ENCODE measurements around the gene RNF222. TPM values are rescaled to one million over a fixed set of nuclear protein-coding genes. Genes with fewer than 3 reads are reported as not detected.

RNF222 gene
- total RNA-seq, 2 experiments from 2014 or later: 0.24 to 0.29 TPM

- DNase-seq (no peak), ATAC-seq (no peak)
- no peaks in the 10 kb centered on the region for H3K36me3 Mint-ChIP-seq (ENCODE audit: low read depth)
- H3K4me3 Mint-ChIP-seq: no peak overlapping the region
- peaks cover 4% of the 10 kb centered on the region for H3K4me1 Mint-ChIP-seq (ENCODE audit: low read depth)
- H3K27ac Mint-ChIP-seq: no peak overlapping the region
- peaks cover 4% of the 10 kb centered on the region for H3K27me3 Mint-ChIP-seq (ENCODE audit: low read depth)
- POLR2A ChIA-PET: interaction anchor here (0.6 kb wide), 1 partner anchor 184 kb away, joined by 3 read pairs; no protein-coding TSS in a partner anchor
- H3K9me3 Mint-ChIP-seq (ENCODE audit: insufficient read depth): no peaks in the 10 kb centered on the region
- CTCF ChIA-PET: interaction anchor here (1.0 to 1.9 kb wide), 3 partner anchors 21 to 316 kb away, joined by 3 to 6 read pairs (median 5); no protein-coding TSS in a partner anchor
These were observed 33.3 kb upstream of the RNF222 start for GRCh38 chr17:8430966-8431365.

- Mint-ChIP-seq H3K27ac (no peak overlapping the region), H3K36me3 (ENCODE audit: low read depth) (no peaks in the 10 kb centered on the region), H3K4me3 (no peak overlapping the region), H3K9me3 (ENCODE audit: insufficient read depth) (no peaks in the 10 kb centered on the region), H3K4me1 (ENCODE audit: low read depth) (no peaks in the 10 kb centered on the region), H3K27me3 (ENCODE audit: low read depth) (peaks cover 15% of the 10 kb centered on the region)
- no peak for ATAC-seq
- DNase-seq: no peak
- ChIA-PET POLR2A (no interaction called here), CTCF (interaction anchor here (3.8 kb wide), 1 partner anchor 17 kb away, joined by 14 read pairs; no protein-coding TSS in a partner anchor)
These were observed 29.2 kb upstream of the RNF222 start for GRCh38 chr17:8426802-8427201.

GRCh38 chr17:8426094-8426720 is 28.6 kb upstream of the RNF222 start:
- ChIA-PET POLR2A (no interaction called here), CTCF (interaction anchor here (3.8 kb wide), 1 partner anchor 16 kb away, joined by 14 read pairs; no protein-coding TSS in a partner anchor)
- Mint-ChIP-seq H3K4me3 (no peak overlapping the region), H3K27me3 (ENCODE audit: low read depth) (peaks cover 17% of the 10 kb centered on the region), H3K4me1 (ENCODE audit: low read depth) (no peaks in the 10 kb centered on the region), H3K27ac (no peak overlapping the region), H3K36me3 (ENCODE audit: low read depth) (no peaks in the 10 kb centered on the region), H3K9me3 (ENCODE audit: insufficient read depth) (no peaks in the 10 kb centered on the region)
- ATAC-seq (no peak), DNase-seq (no peak)

- CTCF ChIA-PET: interaction anchor here (4.5 kb wide), 1 partner anchor 11 kb away, joined by 36 read pairs; no protein-coding TSS in a partner anchor
- Mint-ChIP-seq H3K36me3 (ENCODE audit: low read depth) (no peaks in the 10 kb centered on the region), H3K4me3 (no peak overlapping the region), H3K9me3 (ENCODE audit: insufficient read depth) (no peaks in the 10 kb centered on the region), H3K27ac (no peak overlapping the region), H3K27me3 (ENCODE audit: low read depth) (peaks cover 41% of the 10 kb centered on the region), H3K4me1 (ENCODE audit: low read depth) (no peaks in the 10 kb centered on the region)
- no peak for ATAC-seq
- POLR2A ChIA-PET: no interaction called here
- DNase-seq: no peak
These were observed 23.9 kb upstream of the RNF222 start for GRCh38 chr17:8421571-8421970.

DNA sequence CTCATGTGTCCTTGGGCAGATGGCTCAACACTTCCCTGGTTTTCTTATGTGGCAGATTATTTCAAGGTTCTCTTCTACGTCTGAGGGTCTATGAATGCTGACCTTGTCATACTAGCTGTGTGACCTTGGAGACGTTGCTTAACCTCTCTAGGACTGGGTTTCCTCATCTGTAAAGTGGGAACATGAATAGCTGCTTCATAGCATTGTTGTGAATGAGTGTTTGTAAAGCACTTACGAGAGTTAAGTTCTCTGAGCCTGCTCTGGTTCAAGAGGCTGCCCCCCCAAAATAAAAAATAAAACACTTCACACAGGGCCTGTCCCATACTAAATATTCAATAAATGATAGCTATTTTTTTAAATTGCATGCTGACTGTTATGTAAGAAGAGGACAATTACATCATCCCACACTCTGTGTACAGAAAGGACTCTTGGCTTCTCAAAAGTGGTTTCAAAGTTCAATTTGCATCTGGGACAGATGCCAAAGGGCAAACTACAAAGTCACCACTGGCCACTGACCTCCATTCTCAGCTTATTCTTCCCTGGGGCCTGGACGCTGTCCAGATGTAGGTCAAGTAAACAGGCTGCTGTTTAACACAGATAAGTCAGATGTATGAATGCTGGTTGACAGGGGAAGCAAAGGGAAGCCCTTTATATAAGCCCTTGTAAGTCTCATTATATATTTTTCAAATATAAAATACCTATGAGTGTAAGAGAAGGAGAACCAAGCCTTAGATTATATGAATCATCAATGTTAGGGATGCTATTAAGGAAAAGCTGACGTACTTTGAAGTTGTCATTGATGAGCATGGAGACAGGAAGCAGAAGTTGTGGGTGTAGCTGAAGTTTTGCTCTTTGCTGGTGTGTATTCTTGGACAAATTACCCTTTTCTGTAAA is 22.7 kb upstream of the RNF222 start:
- Mint-ChIP-seq H3K4me3 (no peak overlapping the region), H3K27ac (no peak overlapping the region), H3K27me3 (ENCODE audit: low read depth) (peaks cover 49% of the 10 kb centered on the region), H3K9me3 (ENCODE audit: insufficient read depth) (no peaks in the 10 kb centered on the region), H3K4me1 (ENCODE audit: low read depth) (no peaks in the 10 kb centered on the region), H3K36me3 (ENCODE audit: low read depth) (no peaks in the 10 kb centered on the region)
- ChIA-PET CTCF (interaction anchor here (4.5 kb wide), 1 partner anchor 10 kb away, joined by 36 read pairs; no protein-coding TSS in a partner anchor), POLR2A (interaction anchor here (0.9 kb wide), 1 partner anchor 10 kb away, joined by 3 read pairs; no protein-coding TSS in a partner anchor)
- DNase-seq (no peak), ATAC-seq (no peak)

DNA sequence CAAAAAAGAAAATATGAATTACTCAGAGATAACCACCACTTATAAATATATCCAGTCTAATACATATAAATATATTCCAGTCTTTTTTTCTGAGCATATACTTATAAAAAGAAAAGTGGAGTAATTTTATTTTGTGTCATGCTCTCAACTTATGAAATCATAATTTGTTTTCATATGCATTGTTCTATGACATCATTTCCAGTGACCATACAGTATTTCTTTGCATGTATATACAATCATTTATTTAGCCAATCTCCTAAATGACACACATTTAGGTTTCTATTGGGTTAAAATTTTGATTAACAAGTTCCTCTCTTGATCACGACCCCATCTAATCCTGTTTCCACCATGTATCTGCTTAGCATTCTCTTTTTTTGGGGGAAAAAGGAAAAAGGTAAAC is 21.7 kb upstream of the RNF222 start:
- H3K9me3 Mint-ChIP-seq (ENCODE audit: insufficient read depth): no peaks in the 10 kb centered on the region
- no peak overlapping the region for H3K27ac Mint-ChIP-seq
- H3K36me3 Mint-ChIP-seq (ENCODE audit: low read depth): no peaks in the 10 kb centered on the region
- POLR2A ChIA-PET: interaction anchor here (0.9 kb wide), 1 partner anchor 9 kb away, joined by 3 read pairs; no protein-coding TSS in a partner anchor
- ATAC-seq (no peak), DNase-seq (no peak)
- CTCF ChIA-PET: interaction anchor here (4.5 kb wide), 1 partner anchor 9 kb away, joined by 36 read pairs; no protein-coding TSS in a partner anchor
- H3K4me3 Mint-ChIP-seq: no peak overlapping the region
- peaks cover 50% of the 10 kb centered on the region for H3K27me3 Mint-ChIP-seq (ENCODE audit: low read depth)
- no peaks in the 10 kb centered on the region for H3K4me1 Mint-ChIP-seq (ENCODE audit: low read depth)

DNA sequence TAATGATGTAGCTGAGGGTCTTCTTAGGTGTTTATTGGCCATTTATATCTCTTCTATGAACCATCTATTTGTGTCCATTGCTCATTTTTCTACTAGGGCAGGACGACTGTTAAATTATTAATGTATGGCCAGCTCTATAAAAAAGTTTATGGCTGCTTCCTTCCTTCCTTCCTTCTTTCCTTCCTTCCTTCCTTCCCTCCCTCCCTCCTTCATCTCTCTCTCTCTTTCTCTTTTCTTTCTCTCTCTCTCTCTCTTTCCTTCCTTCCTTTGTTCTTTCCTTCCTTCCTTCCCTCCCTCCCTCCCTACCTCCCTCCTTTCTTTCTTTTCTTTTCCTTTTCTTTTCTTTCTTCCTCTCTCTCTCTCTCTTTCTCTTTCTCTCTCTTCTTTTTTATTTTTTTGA is 20.8 kb upstream of the RNF222 start:
- peaks cover 50% of the 10 kb centered on the region for H3K27me3 Mint-ChIP-seq (ENCODE audit: low read depth)
- H3K9me3 Mint-ChIP-seq (ENCODE audit: insufficient read depth): no peaks in the 10 kb centered on the region
- ChIA-PET POLR2A (no interaction called here), CTCF (interaction anchor here (4.5 kb wide), 1 partner anchor 8 kb away, joined by 36 read pairs; no protein-coding TSS in a partner anchor)
- no peaks in the 10 kb centered on the region for H3K36me3 Mint-ChIP-seq (ENCODE audit: low read depth)
- H3K4me1 Mint-ChIP-seq (ENCODE audit: low read depth): peaks cover 3% of the 10 kb centered on the region
- H3K4me3 Mint-ChIP-seq: no peak overlapping the region
- no peak for ATAC-seq
- DNase-seq: no peak
- no peak overlapping the region for H3K27ac Mint-ChIP-seq

GRCh38 chr17:8417806-8418205 is 20.2 kb upstream of the RNF222 start:
- CTCF ChIA-PET: interaction anchor here (4.5 kb wide), 1 partner anchor 8 kb away, joined by 36 read pairs; no protein-coding TSS in a partner anchor
- Mint-ChIP-seq H3K4me1 (ENCODE audit: low read depth) (peaks cover 10% of the 10 kb centered on the region), H3K36me3 (ENCODE audit: low read depth) (no peaks in the 10 kb centered on the region), H3K4me3 (no peak overlapping the region), H3K27me3 (ENCODE audit: low read depth) (peaks cover 49% of the 10 kb centered on the region), H3K9me3 (ENCODE audit: insufficient read depth) (no peaks in the 10 kb centered on the region), H3K27ac (no peak overlapping the region)
- POLR2A ChIA-PET: no interaction called here
- no peak for DNase-seq
- no peak for ATAC-seq

GRCh38 chr17:8413938-8414337 is 16.3 kb upstream of the RNF222 start:
- Mint-ChIP-seq H3K9me3 (ENCODE audit: insufficient read depth) (no peaks in the 10 kb centered on the region), H3K27ac (no peak overlapping the region), H3K4me3 (no peak overlapping the region), H3K36me3 (ENCODE audit: low read depth) (no peaks in the 10 kb centered on the region), H3K27me3 (ENCODE audit: low read depth) (peaks cover 50% of the 10 kb centered on the region), H3K4me1 (ENCODE audit: low read depth) (peaks cover 33% of the 10 kb centered on the region)
- ATAC-seq: no peak
- CTCF ChIA-PET: no interaction called here
- POLR2A ChIA-PET: no interaction called here
- no peak for DNase-seq

DNA sequence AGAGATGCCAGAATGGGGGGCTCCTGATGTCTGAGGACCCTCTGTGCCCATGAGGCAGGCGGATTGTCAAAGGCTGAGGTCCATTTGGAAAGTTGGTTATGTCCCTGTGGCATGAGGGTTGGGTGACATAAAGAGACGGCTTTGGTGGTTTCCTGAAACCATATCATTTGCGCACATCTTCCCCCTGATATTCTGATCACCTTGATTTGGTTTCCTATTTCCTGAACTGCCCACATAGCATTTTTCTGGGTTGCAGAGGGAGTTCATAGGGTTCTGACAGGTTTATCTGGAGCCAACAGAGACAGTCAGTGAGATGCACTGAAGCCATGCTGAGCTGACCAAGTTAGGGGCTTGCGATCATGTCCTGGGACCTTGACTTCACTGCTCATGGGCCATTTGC is 15.7 kb upstream of the RNF222 start:
- peak; percentile 65 for ATAC-seq
- Mint-ChIP-seq H3K4me1 (ENCODE audit: low read depth) (peaks cover 38% of the 10 kb centered on the region), H3K27ac (no peak overlapping the region), H3K4me3 (no peak overlapping the region), H3K27me3 (ENCODE audit: low read depth) (peaks cover 46% of the 10 kb centered on the region), H3K36me3 (ENCODE audit: low read depth) (no peaks in the 10 kb centered on the region), H3K9me3 (ENCODE audit: insufficient read depth) (no peaks in the 10 kb centered on the region)
- DNase-seq: no peak
- POLR2A ChIA-PET: no interaction called here
- CTCF ChIA-PET: interaction anchor here (0.8 to 1.5 kb wide), 2 partner anchors 9 to 372 kb away, joined by 3 to 4 read pairs; no protein-coding TSS in a partner anchor

GRCh38 chr17:8412089-8412488 is 14.5 kb upstream of the RNF222 start:
- no peak overlapping the region for H3K4me3 Mint-ChIP-seq
- no peaks in the 10 kb centered on the region for H3K36me3 Mint-ChIP-seq (ENCODE audit: low read depth)
- peaks cover 35% of the 10 kb centered on the region for H3K27me3 Mint-ChIP-seq (ENCODE audit: low read depth)
- DNase-seq (no peak), ATAC-seq (no peak)
- H3K4me1 Mint-ChIP-seq (ENCODE audit: low read depth): peaks cover 42% of the 10 kb centered on the region
- H3K27ac Mint-ChIP-seq: no peak overlapping the region
- ChIA-PET POLR2A (no interaction called here), CTCF (interaction anchor here (0.9 to 2.9 kb wide), 4 partner anchors 35 to 374 kb away, joined by 4 to 29 read pairs (median 5); partner anchors contain the start of genes CCDC42 and KRABD2)
- no peaks in the 10 kb centered on the region for H3K9me3 Mint-ChIP-seq (ENCODE audit: insufficient read depth)
